Muscle layer of duodenum (tissue), 2 donors: ENCODE measurements around the gene NUP210.

Experiments
- H3K27ac ChIP-seq: one replicate; pipeline ENCODE4 v1.7.0; 2013; ENCODE audit warnings: mild to moderate bottlenecking, low read length
- H3K27me3 ChIP-seq: one replicate; pipeline ENCODE4 v1.7.0; 2013; ENCODE audit warnings: low read depth, mild to moderate bottlenecking, control low read depth, low read length
- H3K36me3 ChIP-seq, 2 donors: one replicate each; pipeline ENCODE4 v1.7.0; 2013; ENCODE audit warnings: low read length in 2 of 2, control low read depth in 1 of 2, mild to moderate bottlenecking in 1 of 2; ENCODE audit not compliant: insufficient read depth in 2 of 2, control insufficient read depth in 1 of 2
- H3K4me1 ChIP-seq, 2 donors: one replicate each; pipeline ENCODE4 v1.7.0; 2013; ENCODE audit warnings: low read length in 2 of 2, mild to moderate bottlenecking in 2 of 2, control low read depth in 1 of 2, moderate library complexity in 1 of 2; ENCODE audit not compliant: insufficient read depth in 2 of 2, control insufficient read depth in 1 of 2
- H3K4me3 ChIP-seq, 2 donors: one replicate each; pipeline ENCODE4 v1.7.0; 2013; ENCODE audit warnings: low read length in 2 of 2, low read depth in 1 of 2, mild to moderate bottlenecking in 1 of 2
- H3K9me3 ChIP-seq, 2 donors: one replicate each; pipeline ENCODE4 v1.7.0; 2013; ENCODE audit warnings: low read length in 2 of 2, control low read depth in 1 of 2, mild to moderate bottlenecking in 1 of 2; ENCODE audit not compliant: control insufficient read depth in 1 of 2
- donor health status: healthy.

NUP210 gene

GRCh38 chr3:13343601-13344000 is 76.5 kb downstream of the NUP210 start:
- Histone ChIP-seq H3K27ac (no peak overlapping the region), H3K4me3 (no peak overlapping the region), H3K36me3 (peaks cover 3 to 15% of the 10 kb centered on the region in 2 donors), H3K9me3 (no peaks in the 10 kb centered on the region), H3K27me3 (no peaks in the 10 kb centered on the region), H3K4me1 (no peaks in the 10 kb centered on the region)

GRCh38 chr3:13341229-13341905 is 78.8 kb downstream of the NUP210 start:
- H3K4me3 ChIP-seq: no peak overlapping the region
- no peaks in the 10 kb centered on the region for H3K4me1 ChIP-seq
- H3K36me3 ChIP-seq: peaks cover 0 to 24% of the 10 kb centered on the region in 2 donors
- no peaks in the 10 kb centered on the region for H3K27me3 ChIP-seq
- H3K27ac ChIP-seq: no peak overlapping the region
- H3K9me3 ChIP-seq: no peaks in the 10 kb centered on the region

GRCh38 chr3:13339833-13340232 is 80.3 kb downstream of the NUP210 start:
- Histone ChIP-seq H3K4me3 (no peak overlapping the region), H3K27ac (no peak overlapping the region), H3K36me3 (peaks cover 0 to 24% of the 10 kb centered on the region in 2 donors), H3K27me3 (no peaks in the 10 kb centered on the region), H3K9me3 (no peaks in the 10 kb centered on the region), H3K4me1 (no peaks in the 10 kb centered on the region)

GRCh38 chr3:13338996-13339395 is 81.1 kb downstream of the NUP210 start:
- H3K27ac ChIP-seq: no peak overlapping the region
- peaks cover 0 to 24% of the 10 kb centered on the region in 2 donors for H3K36me3 ChIP-seq
- H3K4me3 ChIP-seq: no peak overlapping the region
- no peaks in the 10 kb centered on the region for H3K27me3 ChIP-seq
- no peaks in the 10 kb centered on the region for H3K9me3 ChIP-seq
- no peaks in the 10 kb centered on the region for H3K4me1 ChIP-seq

GRCh38 chr3:13338231-13338630 is 81.9 kb downstream of the NUP210 start:
- Histone ChIP-seq H3K4me3 (no peak overlapping the region), H3K9me3 (no peaks in the 10 kb centered on the region), H3K36me3 (peaks cover 0 to 24% of the 10 kb centered on the region in 2 donors), H3K4me1 (no peaks in the 10 kb centered on the region), H3K27ac (no peak overlapping the region), H3K27me3 (no peaks in the 10 kb centered on the region)

GRCh38 chr3:13336592-13336991 is 83.5 kb downstream of the NUP210 start:
- H3K36me3 ChIP-seq: peaks cover 0 to 24% of the 10 kb centered on the region in 2 donors
- no peaks in the 10 kb centered on the region for H3K27me3 ChIP-seq
- H3K4me3 ChIP-seq: no peak overlapping the region
- no peak overlapping the region for H3K27ac ChIP-seq
- no peaks in the 10 kb centered on the region for H3K4me1 ChIP-seq
- no peaks in the 10 kb centered on the region for H3K9me3 ChIP-seq

GRCh38 chr3:13335503-13335902 is 84.6 kb downstream of the NUP210 start:
- peaks cover 0 to 28% of the 10 kb centered on the region in 2 donors for H3K36me3 ChIP-seq
- no peaks in the 10 kb centered on the region for H3K9me3 ChIP-seq
- H3K27ac ChIP-seq: no peak overlapping the region
- no peak overlapping the region for H3K4me3 ChIP-seq
- H3K27me3 ChIP-seq: no peaks in the 10 kb centered on the region
- no peaks in the 10 kb centered on the region for H3K4me1 ChIP-seq

- H3K4me3 ChIP-seq: no peak overlapping the region
- H3K27ac ChIP-seq: no peak overlapping the region
- peaks cover 0 to 27% of the 10 kb centered on the region in 2 donors for H3K36me3 ChIP-seq
- H3K4me1 ChIP-seq: no peaks in the 10 kb centered on the region
- no peaks in the 10 kb centered on the region for H3K9me3 ChIP-seq
- H3K27me3 ChIP-seq: no peaks in the 10 kb centered on the region
Measured at GRCh38 chr3:13335059-13335458, 85.1 kb downstream of the NUP210 start.

- Histone ChIP-seq H3K27me3 (no peaks in the 10 kb centered on the region), H3K9me3 (no peaks in the 10 kb centered on the region), H3K4me3 (no peak overlapping the region), H3K36me3 (peaks cover 0 to 24% of the 10 kb centered on the region in 2 donors), H3K27ac (no peak overlapping the region), H3K4me1 (no peaks in the 10 kb centered on the region)
Measured at GRCh38 chr3:13333236-13333897, 86.8 kb downstream of the NUP210 start.

- no peak overlapping the region for H3K27ac ChIP-seq
- no peaks in the 10 kb centered on the region for H3K27me3 ChIP-seq
- H3K36me3 ChIP-seq: peaks cover 0 to 28% of the 10 kb centered on the region in 2 donors
- no peak overlapping the region for H3K4me3 ChIP-seq
- no peaks in the 10 kb centered on the region for H3K9me3 ChIP-seq
- H3K4me1 ChIP-seq: no peaks in the 10 kb centered on the region
Measured at GRCh38 chr3:13332740-13333139, 87.4 kb downstream of the NUP210 start.

- H3K27ac ChIP-seq: no peak overlapping the region
- H3K36me3 ChIP-seq: peaks cover 0 to 28% of the 10 kb centered on the region in 2 donors
- H3K4me3 ChIP-seq: no peak overlapping the region
Measured at GRCh38 chr3:13332158-13332557, 88.0 kb downstream of the NUP210 start.

More at GRCh38 chr3:13332158-13332557, 88.0 kb downstream of the NUP210 start:
- Histone ChIP-seq H3K9me3 (no peaks in the 10 kb centered on the region), H3K27me3 (no peaks in the 10 kb centered on the region), H3K4me1 (no peaks in the 10 kb centered on the region)
